ENCODE data around the gene SCARF2. TPM values are rescaled to one million over a fixed set of nuclear protein-coding genes. Genes with fewer than 3 reads are reported as not detected.
"Not testable (repeated sequence)": the region's sequence is repeated elsewhere in the genome, so short reads cannot be mapped to it uniquely, and the experiment has no call there.

SCARF2 gene
- total RNA-seq, 1 experiment from 2014 or later: 10.8 TPM

DNA sequence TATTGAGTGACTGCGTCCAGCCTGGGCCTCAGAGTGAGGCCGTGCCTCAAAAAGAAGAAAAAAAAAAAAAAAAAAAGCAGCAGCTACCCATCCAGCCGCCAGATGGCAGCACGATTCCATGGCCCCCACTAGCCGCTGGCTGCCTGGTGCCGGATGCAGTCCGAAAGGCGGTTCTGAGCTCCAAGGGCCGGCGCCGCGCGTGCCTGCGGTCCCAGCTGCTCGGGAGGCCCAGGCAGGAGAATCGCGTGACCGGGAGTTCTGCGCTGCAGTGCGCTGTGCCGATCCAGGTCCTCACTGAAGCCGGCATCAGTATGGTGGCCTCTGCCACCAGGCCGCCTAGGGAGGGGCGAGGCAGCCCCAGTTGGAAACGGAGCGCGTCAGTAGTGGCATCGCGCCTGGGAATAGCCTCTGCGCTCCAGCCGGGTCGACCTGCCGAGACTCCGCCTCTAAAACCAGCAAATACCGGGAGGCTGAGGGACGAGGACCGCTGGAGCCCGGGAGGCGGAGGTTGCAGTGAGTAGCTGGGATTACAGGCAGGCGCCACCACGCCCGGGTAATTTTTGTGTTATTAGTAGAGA is 19.3 kb downstream of the SCARF2 start:
- H2BK20ac ChIP-seq (ENCODE audit: low read depth, low read length, poor library complexity, severe bottlenecking): no peak overlapping the region
- no peaks in the 10 kb centered on the region for H3K27me3 ChIP-seq (ENCODE audit: insufficient read depth, low read length)
- no peak overlapping the region for H3K56ac ChIP-seq (ENCODE audit: insufficient read length, low read depth, low read length)
- H3K79me2 ChIP-seq (ENCODE audit: insufficient read depth, low read length): no peaks in the 10 kb centered on the region
- H4K8ac ChIP-seq (replicated peaks; ENCODE audit: insufficient read length, low read depth, low read length): no peak overlapping the region
- H3K14ac ChIP-seq (ENCODE audit: insufficient read depth, low read length): peak overlapping the region; percentile 72; the same call in 1 of the 2 replicates
- Mint-ChIP-seq H3K27ac (no peak overlapping the region), H3K36me3 (ENCODE audit: insufficient read depth in 1 of 3, low read depth in 3 of 3) (no peaks in the 10 kb centered on the region), H3K4me1 (no peaks in the 10 kb centered on the region; a peak in 1 of 4 replicates), H3K9me3 (no peaks in the 10 kb centered on the region), H3K27me3 (ENCODE audit: low read depth) (peaks cover 13% of the 10 kb centered on the region), H3K4me3 (peak overlapping the region; percentile 50 to 57; a peak in 4 of 5 replicates)
- peak overlapping the region; percentile 28 for H3K4me2 ChIP-seq (ENCODE audit: insufficient read depth, insufficient read length, low read length)
- WGBS (ENCODE audit: extremely low coverage, insufficient read length, low lambda C conversion rate): no CpG with 5 or more reads among the region's 42 CpGs
- no peak overlapping the region for H2BK15ac ChIP-seq (ENCODE audit: low read depth, low read length)
- peaks cover 4% of the 10 kb centered on the region for H3K23me2 ChIP-seq (ENCODE audit: insufficient read length, low read depth, low read length, poor library complexity, severe bottlenecking)
- H2BK120ac ChIP-seq (ENCODE audit: low read depth, low read length, poor library complexity, severe bottlenecking): no peak overlapping the region
- H3K23ac ChIP-seq (ENCODE audit: insufficient read length, low read depth, low read length): no peak overlapping the region
- no peak overlapping the region for H2BK5ac ChIP-seq (ENCODE audit: insufficient read length, low read length)
- TF ChIP-seq, protein P1, sequence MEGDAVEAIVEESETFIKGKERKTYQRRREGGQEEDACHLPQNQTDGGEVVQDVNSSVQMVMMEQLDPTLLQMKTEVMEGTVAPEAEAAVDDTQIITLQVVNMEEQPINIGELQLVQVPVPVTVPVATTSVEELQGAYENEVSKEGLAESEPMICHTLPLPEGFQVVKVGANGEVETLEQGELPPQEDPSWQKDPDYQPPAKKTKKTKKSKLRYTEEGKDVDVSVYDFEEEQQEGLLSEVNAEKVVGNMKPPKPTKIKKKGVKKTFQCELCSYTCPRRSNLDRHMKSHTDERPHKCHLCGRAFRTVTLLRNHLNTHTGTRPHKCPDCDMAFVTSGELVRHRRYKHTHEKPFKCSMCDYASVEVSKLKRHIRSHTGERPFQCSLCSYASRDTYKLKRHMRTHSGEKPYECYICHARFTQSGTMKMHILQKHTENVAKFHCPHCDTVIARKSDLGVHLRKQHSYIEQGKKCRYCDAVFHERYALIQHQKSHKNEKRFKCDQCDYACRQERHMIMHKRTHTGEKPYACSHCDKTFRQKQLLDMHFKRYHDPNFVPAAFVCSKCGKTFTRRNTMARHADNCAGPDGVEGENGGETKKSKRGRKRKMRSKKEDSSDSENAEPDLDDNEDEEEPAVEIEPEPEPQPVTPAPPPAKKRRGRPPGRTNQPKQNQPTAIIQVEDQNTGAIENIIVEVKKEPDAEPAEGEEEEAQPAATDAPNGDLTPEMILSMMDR (conservative IDR thresholded peaks at IDR 0.05): peak; percentile 93
- H4K5ac ChIP-seq (ENCODE audit: insufficient read length, low read depth, low read length): no peak overlapping the region
- no peaks in the 10 kb centered on the region for H3K4me1 ChIP-seq (ENCODE audit: insufficient read depth, low read length)
- DNase-seq: peak; percentile 84
- no peak overlapping the region for H3K4ac ChIP-seq (ENCODE audit: low read depth, low read length)
- no peak overlapping the region for H2AFZ ChIP-seq (ENCODE audit: low read length)
- H3T11ph ChIP-seq (ENCODE audit: low read length): no peak overlapping the region
- no peaks in the 10 kb centered on the region for H3K79me1 ChIP-seq (ENCODE audit: insufficient read depth, low read depth, low read length, poor library complexity, severe bottlenecking)
- no peaks in the 10 kb centered on the region for H3K9me3 ChIP-seq (ENCODE audit: control insufficient read depth, low read depth, low read length)
- H4K91ac ChIP-seq (ENCODE audit: insufficient read length, low read depth, low read length): no peak overlapping the region
- peak overlapping the region; percentile 47 for H3K18ac ChIP-seq (ENCODE audit: insufficient read length, low read depth, low read length)
- H2BK12ac ChIP-seq (ENCODE audit: insufficient read length, low read depth, low read length): no peak overlapping the region
- no peaks in the 10 kb centered on the region for H4K20me1 ChIP-seq (ENCODE audit: control insufficient read depth, insufficient read depth, insufficient read length)
- no peak overlapping the region for H3K9ac ChIP-seq (ENCODE audit: extremely low read depth, insufficient read length, low read length)
- no peak overlapping the region for H2AK5ac ChIP-seq (ENCODE audit: insufficient read length, low read length)
- H3K27ac ChIP-seq (ENCODE audit: insufficient read length, low read depth, low read length): no peak overlapping the region

DNA sequence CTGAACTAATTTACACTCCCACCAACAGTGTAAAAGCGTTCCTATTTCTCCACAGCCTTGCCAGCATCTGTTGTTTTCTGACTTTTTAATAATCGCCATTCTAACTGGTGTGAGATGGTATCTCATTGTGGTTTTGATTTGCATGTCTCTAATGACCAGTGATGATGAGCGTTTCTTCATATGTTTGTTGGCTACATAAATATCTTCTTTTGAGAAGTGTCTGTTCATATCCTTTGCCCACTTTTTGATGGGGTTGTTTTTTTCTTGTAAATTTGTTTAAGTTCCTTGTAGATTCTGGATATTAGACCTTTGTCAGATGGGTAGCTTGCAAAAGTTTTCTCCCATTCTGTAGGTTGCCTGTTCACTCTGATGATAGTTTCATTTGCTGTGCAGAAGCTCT is 21.9 kb downstream of the SCARF2 start:
- H3K27ac ChIP-seq (ENCODE audit: insufficient read length, low read depth, low read length); H4K5ac ChIP-seq (ENCODE audit: insufficient read length, low read depth, low read length); H2BK120ac ChIP-seq (ENCODE audit: low read depth, low read length, poor library complexity, severe bottlenecking); H4K91ac ChIP-seq (ENCODE audit: insufficient read length, low read depth, low read length); DNase-seq; H3K27me3 ChIP-seq (ENCODE audit: insufficient read depth, low read length); H3K4me1 Mint-ChIP-seq; H4K20me1 ChIP-seq (ENCODE audit: control insufficient read depth, insufficient read depth, insufficient read length); H2BK20ac ChIP-seq (ENCODE audit: low read depth, low read length, poor library complexity, severe bottlenecking); H3K4ac ChIP-seq (ENCODE audit: low read depth, low read length); H3K36me3 Mint-ChIP-seq (ENCODE audit: insufficient read depth in 1 of 3, low read depth in 3 of 3); H3K4me3 Mint-ChIP-seq; H3K4me2 ChIP-seq (ENCODE audit: insufficient read depth, insufficient read length, low read length); H3K56ac ChIP-seq (ENCODE audit: insufficient read length, low read depth, low read length); H3K79me1 ChIP-seq (ENCODE audit: insufficient read depth, low read depth, low read length, poor library complexity, severe bottlenecking); H2BK15ac ChIP-seq (ENCODE audit: low read depth, low read length); H4K8ac ChIP-seq (replicated peaks; ENCODE audit: insufficient read length, low read depth, low read length); H3K9me3 ChIP-seq (ENCODE audit: control insufficient read depth, low read depth, low read length); H3K79me2 ChIP-seq (ENCODE audit: insufficient read depth, low read length); H2BK12ac ChIP-seq (ENCODE audit: insufficient read length, low read depth, low read length); H2BK5ac ChIP-seq (ENCODE audit: insufficient read length, low read length); H2AFZ ChIP-seq (ENCODE audit: low read length); H3K23ac ChIP-seq (ENCODE audit: insufficient read length, low read depth, low read length); H3K9ac ChIP-seq (ENCODE audit: extremely low read depth, insufficient read length, low read length); H3K14ac ChIP-seq (ENCODE audit: insufficient read depth, low read length); H3K9me3 Mint-ChIP-seq; H3K23me2 ChIP-seq (ENCODE audit: insufficient read length, low read depth, low read length, poor library complexity, severe bottlenecking); H3K27ac Mint-ChIP-seq; H3K4me1 ChIP-seq (ENCODE audit: insufficient read depth, low read length); H2AK5ac ChIP-seq (ENCODE audit: insufficient read length, low read length); H3T11ph ChIP-seq (ENCODE audit: low read length); H3K18ac ChIP-seq (ENCODE audit: insufficient read length, low read depth, low read length): not testable (repeated sequence)
- WGBS (ENCODE audit: extremely low coverage, insufficient read length, low lambda C conversion rate): no CpG with 5 or more reads among the region's 3 CpGs
- H3K27me3 Mint-ChIP-seq (ENCODE audit: low read depth): peaks cover 15% of the 10 kb centered on the region
